IPS DF 6.9 (cell line): ENCODE measurements around the gene GALNT13.

ENCODE experiments used
- DNase-seq: peaks from one replicate; pipeline ENCODE4 v3.0.0-alpha.2; 2013; ENCODE audit warnings: low read depth, low spot score
- H3K27ac ChIP-seq: one replicate; pipeline ENCODE4 v1.5.1; 2013; ENCODE audit warnings: low read length, control low read depth
- H3K27me3 ChIP-seq: 2 replicates; pipeline ENCODE4 v1.6.1; 2013; ENCODE audit warnings: mild to moderate bottlenecking, low read length; ENCODE audit not compliant: control insufficient read depth, insufficient read depth
- H3K36me3 ChIP-seq: 2 replicates; pipeline ENCODE4 v1.6.1; 2013; ENCODE audit warnings: low read length; ENCODE audit not compliant: control insufficient read depth, insufficient read depth
- H3K4me1 ChIP-seq: 2 replicates; pipeline ENCODE4 v1.6.1; 2013; ENCODE audit warnings: low read length; ENCODE audit not compliant: control insufficient read depth, insufficient read depth
- H3K4me3 ChIP-seq: 2 replicates; pipeline ENCODE4 v1.5.1; 2013; ENCODE audit warnings: mild to moderate bottlenecking, low read length
- H3K9me3 ChIP-seq: 2 replicates; pipeline ENCODE4 v1.6.1; 2013; ENCODE audit warnings: low read length, inconsistent platforms; ENCODE audit not compliant: control insufficient read depth, insufficient read depth
- WGBS: extraction: QIAGEN DNeasy Blood & Tissue Kit; methylation state at CpG from one replicate; pipeline ENCODE4 v1.1.7; 2013; ENCODE audit warnings: mixed read lengths, missing lambda C conversion rate; ENCODE audit not compliant: insufficient read length, insufficient coverage; 5-methylcytosine and 5-hydroxymethylcytosine counted together

The GALNT13 gene

GRCh38 chr2:153940511-153940910 is 68.8 kb downstream of the GALNT13 start:
- H3K4me3 ChIP-seq, result no peak overlapping the region
- H3K9me3 ChIP-seq, result no peaks in the 10 kb centered on the region
- H3K36me3 ChIP-seq, result no peaks in the 10 kb centered on the region
- no peak for DNase-seq
- no peak overlapping the region for H3K27ac ChIP-seq
- WGBS, result no CpG with 5 or more reads among the region's 3 CpGs
- H3K4me1 ChIP-seq, result 0 out of 2 replicates have a peak, but pooled peaks cover 1% of the 10 kb centered on the region
- no peaks in the 10 kb centered on the region for H3K27me3 ChIP-seq

- no peaks in the 10 kb centered on the region for H3K27me3 ChIP-seq
- no peaks in the 10 kb centered on the region for H3K36me3 ChIP-seq
- H3K9me3 ChIP-seq, result no peaks in the 10 kb centered on the region
- no peak for DNase-seq
- H3K27ac ChIP-seq, result no peak overlapping the region
- 0 out of 2 replicates have a peak, but pooled peaks cover 1% of the 10 kb centered on the region for H3K4me1 ChIP-seq
- no peak overlapping the region for H3K4me3 ChIP-seq
- no CpG with 5 or more reads among the region's 8 CpGs for WGBS
Measured at GRCh38 chr2:153944800-153945199, 73.1 kb downstream of the GALNT13 start.

GRCh38 chr2:153946036-153946435 is 74.3 kb downstream of the GALNT13 start:
- Histone ChIP-seq H3K4me3 (no peak overlapping the region), H3K9me3 (no peaks in the 10 kb centered on the region), H3K36me3 (no peaks in the 10 kb centered on the region), H3K27ac (no peak overlapping the region), H3K4me1 (no peaks in the 10 kb centered on the region), H3K27me3 (no peaks in the 10 kb centered on the region)
- no peak for DNase-seq

- no peaks in the 10 kb centered on the region for H3K9me3 ChIP-seq
- H3K36me3 ChIP-seq, result no peaks in the 10 kb centered on the region
- no peak overlapping the region for H3K4me3 ChIP-seq
- DNase-seq, result no peak
- no peaks in the 10 kb centered on the region for H3K4me1 ChIP-seq
- H3K27ac ChIP-seq, result no peak overlapping the region
- no peaks in the 10 kb centered on the region for H3K27me3 ChIP-seq
Measured at GRCh38 chr2:153953761-153954160, 82.0 kb downstream of the GALNT13 start.

- no CpG with 5 or more reads among the region's 1 CpG for WGBS
Measured at GRCh38 chr2:153963256-153963655, 91.5 kb downstream of the GALNT13 start.

GRCh38 chr2:153967248-153967973 is 95.7 kb downstream of the GALNT13 start:
- no CpG with 5 or more reads among the region's 5 CpGs for WGBS
- H3K9me3 ChIP-seq, result no peaks in the 10 kb centered on the region
- H3K4me3 ChIP-seq, result no peak overlapping the region
- no peaks in the 10 kb centered on the region for H3K36me3 ChIP-seq
- no peaks in the 10 kb centered on the region for H3K4me1 ChIP-seq
- no peak overlapping the region for H3K27ac ChIP-seq
- no peak for DNase-seq
- no peaks in the 10 kb centered on the region for H3K27me3 ChIP-seq

More at GRCh38 chr2:153963256-153963655, 91.5 kb downstream of the GALNT13 start:
- no peak overlapping the region for H3K4me3 ChIP-seq
- H3K27me3 ChIP-seq, result no peaks in the 10 kb centered on the region
- no peaks in the 10 kb centered on the region for H3K9me3 ChIP-seq
- no peaks in the 10 kb centered on the region for H3K4me1 ChIP-seq
- no peak for DNase-seq
- H3K27ac ChIP-seq, result no peak overlapping the region
- H3K36me3 ChIP-seq, result no peaks in the 10 kb centered on the region

GRCh38 chr2:153971250-153971649 is 99.5 kb downstream of the GALNT13 start:
- Histone ChIP-seq H3K36me3 (no peaks in the 10 kb centered on the region), H3K4me1 (no peaks in the 10 kb centered on the region), H3K4me3 (no peak overlapping the region), H3K27ac (no peak overlapping the region), H3K9me3 (no peaks in the 10 kb centered on the region), H3K27me3 (no peaks in the 10 kb centered on the region)
- DNase-seq, result no peak
- WGBS, result no CpG with 5 or more reads among the region's 2 CpGs

- no peaks in the 10 kb centered on the region for H3K9me3 ChIP-seq
- H3K27me3 ChIP-seq, result no peaks in the 10 kb centered on the region
- no peak overlapping the region for H3K4me3 ChIP-seq
- H3K36me3 ChIP-seq, result no peaks in the 10 kb centered on the region
- WGBS, result no CpG with 5 or more reads among the region's 1 CpG
- no peak overlapping the region for H3K27ac ChIP-seq
- no peak for DNase-seq
- no peaks in the 10 kb centered on the region for H3K4me1 ChIP-seq
Measured at GRCh38 chr2:153971855-153972254, 100.1 kb downstream of the GALNT13 start.

- H3K4me1 ChIP-seq, result no peaks in the 10 kb centered on the region
- no peaks in the 10 kb centered on the region for H3K9me3 ChIP-seq
- H3K36me3 ChIP-seq, result no peaks in the 10 kb centered on the region
- no peak overlapping the region for H3K4me3 ChIP-seq
- no peak for DNase-seq
- no peaks in the 10 kb centered on the region for H3K27me3 ChIP-seq
- H3K27ac ChIP-seq, result no peak overlapping the region
Measured at GRCh38 chr2:153972412-153972811, 100.7 kb downstream of the GALNT13 start.

- H3K4me3 ChIP-seq, result no peak overlapping the region
- no peaks in the 10 kb centered on the region for H3K36me3 ChIP-seq
- no peaks in the 10 kb centered on the region for H3K27me3 ChIP-seq
- H3K27ac ChIP-seq, result no peak overlapping the region
- no peaks in the 10 kb centered on the region for H3K4me1 ChIP-seq
- no peaks in the 10 kb centered on the region for H3K9me3 ChIP-seq
- no peak for DNase-seq
- no CpG with 5 or more reads among the region's 9 CpGs for WGBS
Measured at GRCh38 chr2:153986488-153987229, 114.9 kb downstream of the GALNT13 start.

GRCh38 chr2:153990771-153991170 is 119.0 kb downstream of the GALNT13 start:
- no peak for DNase-seq
- Histone ChIP-seq H3K27me3 (no peaks in the 10 kb centered on the region), H3K4me3 (no peak overlapping the region), H3K9me3 (no peaks in the 10 kb centered on the region), H3K36me3 (no peaks in the 10 kb centered on the region), H3K27ac (no peak overlapping the region), H3K4me1 (no peaks in the 10 kb centered on the region)
